ENCODE results near the gene TAF1B.

The TAF1B gene

GRCh38 chr2:9975328-9975727 is 132.1 kb downstream of the TAF1B start:
- Mint-ChIP-seq H3K4me1 (peaks cover 44% of the 10 kb centered on the region), H3K27me3 (ENCODE audit: low read depth) (peaks cover 13% of the 10 kb centered on the region), H3K27ac (peak overlapping the region in 1 of 3 experiments; percentile 7), H3K4me3 (no peak overlapping the region), H3K36me3 (ENCODE audit: low read depth) (no peaks in the 10 kb centered on the region), H3K9me3 (no peaks in the 10 kb centered on the region)
- TF ChIP-seq, protein P1, sequence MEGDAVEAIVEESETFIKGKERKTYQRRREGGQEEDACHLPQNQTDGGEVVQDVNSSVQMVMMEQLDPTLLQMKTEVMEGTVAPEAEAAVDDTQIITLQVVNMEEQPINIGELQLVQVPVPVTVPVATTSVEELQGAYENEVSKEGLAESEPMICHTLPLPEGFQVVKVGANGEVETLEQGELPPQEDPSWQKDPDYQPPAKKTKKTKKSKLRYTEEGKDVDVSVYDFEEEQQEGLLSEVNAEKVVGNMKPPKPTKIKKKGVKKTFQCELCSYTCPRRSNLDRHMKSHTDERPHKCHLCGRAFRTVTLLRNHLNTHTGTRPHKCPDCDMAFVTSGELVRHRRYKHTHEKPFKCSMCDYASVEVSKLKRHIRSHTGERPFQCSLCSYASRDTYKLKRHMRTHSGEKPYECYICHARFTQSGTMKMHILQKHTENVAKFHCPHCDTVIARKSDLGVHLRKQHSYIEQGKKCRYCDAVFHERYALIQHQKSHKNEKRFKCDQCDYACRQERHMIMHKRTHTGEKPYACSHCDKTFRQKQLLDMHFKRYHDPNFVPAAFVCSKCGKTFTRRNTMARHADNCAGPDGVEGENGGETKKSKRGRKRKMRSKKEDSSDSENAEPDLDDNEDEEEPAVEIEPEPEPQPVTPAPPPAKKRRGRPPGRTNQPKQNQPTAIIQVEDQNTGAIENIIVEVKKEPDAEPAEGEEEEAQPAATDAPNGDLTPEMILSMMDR (IDR thresholded peaks at IDR 0.05; ENCODE audit: unreplicated experiment in 3 of 3) = no peak

GRCh38 chr2:9975805-9976447 is 132.7 kb downstream of the TAF1B start:
- no peaks in the 10 kb centered on the region for H3K9me3 Mint-ChIP-seq
- H3K36me3 Mint-ChIP-seq (ENCODE audit: low read depth) = no peaks in the 10 kb centered on the region
- TF ChIP-seq, protein P1 (IDR thresholded peaks at IDR 0.05; ENCODE audit: unreplicated experiment in 3 of 3) = no peak
- no peak overlapping the region for H3K4me3 Mint-ChIP-seq
- H3K27me3 Mint-ChIP-seq (ENCODE audit: low read depth) = peaks cover 13% of the 10 kb centered on the region
- peak overlapping the region in 1 of 3 experiments; percentile 41 for H3K27ac Mint-ChIP-seq
- H3K4me1 Mint-ChIP-seq = peaks cover 38% of the 10 kb centered on the region

GRCh38 chr2:9979977-9980376 is 136.7 kb downstream of the TAF1B start:
- TF ChIP-seq, protein P1 (IDR thresholded peaks at IDR 0.05; ENCODE audit: unreplicated experiment in 3 of 3) = no peak
- no peak overlapping the region for H3K4me3 Mint-ChIP-seq
- peaks cover 11% of the 10 kb centered on the region for H3K27me3 Mint-ChIP-seq (ENCODE audit: low read depth)
- peaks cover 13% of the 10 kb centered on the region for H3K4me1 Mint-ChIP-seq
- no peak overlapping the region for H3K27ac Mint-ChIP-seq
- H3K9me3 Mint-ChIP-seq = no peaks in the 10 kb centered on the region
- no peaks in the 10 kb centered on the region for H3K36me3 Mint-ChIP-seq (ENCODE audit: low read depth)

DNA sequence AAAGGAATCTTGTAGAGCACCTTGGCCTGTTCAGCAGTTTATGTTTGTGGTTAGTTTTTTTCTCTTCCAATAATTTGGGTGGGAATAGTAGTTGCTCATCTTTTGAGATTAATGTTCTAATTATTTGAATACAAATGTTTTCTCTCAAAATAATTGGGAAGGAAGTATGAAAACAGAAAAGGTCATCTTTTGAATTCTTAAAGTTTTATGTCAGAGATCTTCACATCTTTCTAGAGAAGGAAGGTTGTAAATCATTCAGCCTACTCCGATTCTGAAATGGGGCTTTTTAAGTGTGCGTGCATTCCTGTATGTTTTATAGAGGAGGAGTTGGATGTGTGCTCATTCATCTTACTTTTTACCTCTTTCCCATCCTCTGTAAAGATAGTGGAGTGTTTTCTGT is 137.2 kb downstream of the TAF1B start:
- Mint-ChIP-seq H3K9me3 (no peaks in the 10 kb centered on the region), H3K4me1 (peaks cover 10% of the 10 kb centered on the region), H3K36me3 (ENCODE audit: low read depth) (no peaks in the 10 kb centered on the region), H3K4me3 (no peak overlapping the region), H3K27me3 (ENCODE audit: low read depth) (peaks cover 11% of the 10 kb centered on the region), H3K27ac (no peak overlapping the region)
- TF ChIP-seq, protein P1 (IDR thresholded peaks at IDR 0.05; ENCODE audit: unreplicated experiment in 3 of 3) = no peak

- no peak overlapping the region for H3K4me3 Mint-ChIP-seq
Observed at GRCh38 chr2:9981655-9982054, 138.4 kb downstream of the TAF1B start.

More at GRCh38 chr2:9981655-9982054, 138.4 kb downstream of the TAF1B start:
- H3K27ac Mint-ChIP-seq = no peak overlapping the region
- peaks cover 5% of the 10 kb centered on the region for H3K27me3 Mint-ChIP-seq (ENCODE audit: low read depth)
- no peaks in the 10 kb centered on the region for H3K36me3 Mint-ChIP-seq (ENCODE audit: low read depth)
- TF ChIP-seq, protein P1 (IDR thresholded peaks at IDR 0.05; ENCODE audit: unreplicated experiment in 3 of 3) = no peak
- H3K9me3 Mint-ChIP-seq = no peaks in the 10 kb centered on the region
- H3K4me1 Mint-ChIP-seq = peaks cover 10% of the 10 kb centered on the region

Data from nephron (organoid).